ENCODE results near the gene RNF213. TPM values are rescaled to one million over a fixed set of nuclear protein-coding genes. Genes with fewer than 3 reads are reported as not detected.

The RNF213 gene
- total and polyA plus RNA-seq, 12 donors, result 51.1 to 182 (median 122) TPM

DNA sequence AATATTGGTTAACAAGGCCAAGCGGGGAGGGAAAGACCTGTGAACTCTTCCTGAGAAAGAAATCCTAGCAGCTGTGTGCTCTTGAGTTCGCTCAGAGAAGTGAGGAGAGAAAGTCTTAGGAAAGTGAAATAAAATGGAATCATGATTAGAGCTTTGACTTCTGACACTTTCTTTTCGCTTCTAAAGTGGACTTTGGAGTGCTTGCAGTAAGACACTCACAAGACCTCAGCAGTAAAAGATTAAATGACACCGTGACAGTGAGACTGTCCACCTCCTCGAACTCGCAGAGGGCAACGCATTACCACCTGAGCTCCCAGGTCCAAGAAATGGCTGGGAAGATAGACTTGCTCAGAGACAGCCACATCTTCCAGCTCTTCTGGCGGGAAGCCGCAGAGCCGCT, 71.2 kb downstream of the RNF213 start:
- no peak for DNase-seq
- Histone ChIP-seq H3K4me1 (replicated peaks in 1 of 2) (no peaks in the 10 kb centered on the region), H3K4me3 (no peak overlapping the region), H3K27ac (no peak overlapping the region), H3K9me3 (replicated peaks in 1 of 3) (no peaks in the 10 kb centered on the region), H3K36me3 (replicated peaks in 1 of 2) (peaks cover 0 to 96% of the 10 kb centered on the region in 2 donors), H3K27me3 (no peaks in the 10 kb centered on the region)
- intact Hi-C loops (cut with DNase I), result loop anchor here in 1 of 2 donors (2.0 kb wide), 1 partner anchor 41 kb away; no protein-coding TSS in a partner anchor
- TF ChIP-seq POLR2A (IDR thresholded peaks at IDR 0.05), result no peak
- TF ChIP-seq CTCF (IDR thresholded peaks at IDR 0.05), result no peak
- WGBS, 4 donors, result 88 to 93% (median 90%) methylated on average over 10 of the region's 10 CpGs

DNA sequence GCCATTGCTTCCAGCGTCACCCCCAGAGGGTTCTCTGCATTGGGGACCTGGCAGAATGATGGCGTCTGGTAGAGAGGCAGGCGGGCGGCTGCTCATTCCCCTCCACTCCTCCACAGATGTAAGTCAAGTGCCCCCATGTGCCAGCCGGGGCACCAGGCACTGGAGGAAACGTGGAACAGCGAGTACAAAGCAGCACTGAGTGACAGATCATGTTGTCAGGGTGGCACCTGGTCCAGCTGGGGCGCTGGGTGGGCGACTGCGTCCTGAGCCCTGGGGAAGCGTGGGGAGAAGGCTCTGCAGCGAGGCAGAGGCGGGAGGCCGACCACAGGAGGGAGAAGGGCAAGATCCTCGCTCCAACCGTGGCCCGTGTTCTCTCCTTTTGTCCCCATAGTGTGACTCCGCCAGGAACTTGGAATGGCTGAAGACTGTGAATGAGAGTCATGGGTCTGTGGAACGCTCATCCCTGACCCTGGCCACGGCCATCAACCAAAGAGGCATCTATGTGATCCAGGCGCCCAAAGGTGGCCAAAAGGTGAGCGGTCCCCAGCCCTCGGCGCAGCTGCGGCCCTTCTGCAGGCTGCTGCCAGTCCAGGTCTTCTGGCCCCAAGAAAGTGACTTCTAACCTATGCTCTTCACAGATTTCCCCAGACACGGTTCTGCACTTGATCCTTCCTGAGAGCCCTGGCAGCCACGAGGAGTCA, 76.7 kb downstream of the RNF213 start:
- peaks cover 0 to 96% of the 10 kb centered on the region in 2 donors for H3K36me3 ChIP-seq (replicated peaks in 1 of 2)

DNA sequence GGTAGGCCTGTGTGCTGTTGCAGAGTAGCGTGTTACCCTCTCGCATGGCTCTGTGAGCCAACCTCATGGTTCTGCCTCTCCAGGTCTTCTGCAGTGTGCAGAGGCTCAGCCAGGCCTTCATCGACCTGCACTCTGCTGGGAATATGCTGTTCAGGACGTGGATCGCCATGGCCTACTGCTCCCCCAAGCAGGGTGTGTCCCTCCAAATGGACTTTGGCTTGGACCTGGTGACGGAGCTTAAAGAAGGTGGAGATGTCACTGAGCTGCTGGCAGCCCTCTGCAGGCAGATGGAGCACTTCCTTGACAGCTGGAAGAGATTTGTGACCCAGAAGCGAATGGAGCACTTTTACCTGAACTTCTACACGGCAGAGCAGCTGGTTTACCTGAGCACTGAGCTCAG, 78.5 kb downstream of the RNF213 start:
- TF ChIP-seq CTCF (IDR thresholded peaks at IDR 0.05) (no peak), POLR2A (IDR thresholded peaks at IDR 0.05) (no peak)
- WGBS, 4 donors, result 93 to 97% (median 94%) methylated on average over 6 to 8 of the region's 8 CpGs
- no peak overlapping the region for H3K4me3 ChIP-seq
- no peaks in the 10 kb centered on the region for H3K27me3 ChIP-seq
- intact Hi-C loops (cut with DNase I), result no loop called here
- H3K36me3 ChIP-seq (replicated peaks in 1 of 2), result peaks cover 0 to 98% of the 10 kb centered on the region in 2 donors
- no peak overlapping the region for H3K27ac ChIP-seq
- no peaks in the 10 kb centered on the region for H3K9me3 ChIP-seq (replicated peaks in 1 of 3)
- DNase-seq, result no peak
- no peaks in the 10 kb centered on the region for H3K4me1 ChIP-seq (replicated peaks in 1 of 2)

More for the DNA sequence above, 76.7 kb downstream of the RNF213 start:
- TF ChIP-seq CTCF (IDR thresholded peaks at IDR 0.05) (no peak), POLR2A (IDR thresholded peaks at IDR 0.05) (no peak)
- Histone ChIP-seq H3K27me3 (no peaks in the 10 kb centered on the region), H3K9me3 (replicated peaks in 1 of 3) (no peaks in the 10 kb centered on the region), H3K27ac (no peak overlapping the region), H3K4me3 (no peak overlapping the region), H3K4me1 (replicated peaks in 1 of 2) (no peaks in the 10 kb centered on the region)
- intact Hi-C loops (cut with DNase I), result no loop called here
- WGBS, 4 donors, result 91 to 92% (median 92%) methylated on average over 24 to 27 of the region's 27 CpGs
- no peak for DNase-seq

GRCh38 chr17:80339731-80340456, 79.2 kb downstream of the RNF213 start:
- no peak for TF ChIP-seq CTCF (IDR thresholded peaks at IDR 0.05)
- no peak for TF ChIP-seq POLR2A (IDR thresholded peaks at IDR 0.05)
- no peaks in the 10 kb centered on the region for H3K9me3 ChIP-seq (replicated peaks in 1 of 3)
- no peaks in the 10 kb centered on the region for H3K4me1 ChIP-seq (replicated peaks in 1 of 2)
- 92 to 100% (median 93%) methylated on average over 7 to 36 of the region's 36 CpGs for WGBS, 4 donors
- no peaks in the 10 kb centered on the region for H3K27me3 ChIP-seq
- H3K4me3 ChIP-seq, result no peak overlapping the region
- H3K27ac ChIP-seq, result no peak overlapping the region
- H3K36me3 ChIP-seq (replicated peaks in 1 of 2), result peaks cover 0 to 99% of the 10 kb centered on the region in 2 donors
- intact Hi-C loops (cut with DNase I), result no loop called here
- DNase-seq, result no peak

All from adrenal gland (tissue), 12 donors.